HG03521 (cell line): ENCODE measurements around the gene PITX1.

Experiments used
- ATAC-seq: cut with Tn5 transposase; IDR thresholded peaks from one replicate; pipeline ENCODE4 v1.9.1; 2021; ENCODE audit warnings: mild to moderate bottlenecking, moderate library complexity; ENCODE audit not compliant: unreplicated experiment

PITX1 gene

GRCh38 chr5:135042595-135042994 is 8.6 kb upstream of the PITX1 start:
- ATAC-seq: no peak

GRCh38 chr5:135041726-135042125 is 7.7 kb upstream of the PITX1 start:
- no peak for ATAC-seq

- ATAC-seq: no peak
Measured at GRCh38 chr5:135041145-135041587, 7.1 kb upstream of the PITX1 start.

- no peak for ATAC-seq
Measured at GRCh38 chr5:135040333-135041144, 6.5 kb upstream of the PITX1 start.

GRCh38 chr5:135040034-135040332 is 6.0 kb upstream of the PITX1 start:
- ATAC-seq: no peak

- ATAC-seq: no peak
Measured at GRCh38 chr5:135039271-135040033, 5.4 kb upstream of the PITX1 start.

GRCh38 chr5:135038813-135039270 is 4.8 kb upstream of the PITX1 start:
- no peak for ATAC-seq

- ATAC-seq: no peak
Measured at GRCh38 chr5:135038205-135038812, 4.3 kb upstream of the PITX1 start.

- ATAC-seq: no peak
Measured at GRCh38 chr5:135037519-135038204, 3.6 kb upstream of the PITX1 start.

- ATAC-seq: no peak
Measured at GRCh38 chr5:135036405-135036804, 2.4 kb upstream of the PITX1 start.

- no peak for ATAC-seq
Measured at GRCh38 chr5:135035678-135036030, 1.6 kb upstream of the PITX1 start.

GRCh38 chr5:135034963-135035677 is 1.1 kb upstream of the PITX1 start:
- no peak for ATAC-seq

GRCh38 chr5:135034236-135034962 is 371 bp upstream of the PITX1 start:
- ATAC-seq: no peak

GRCh38 chr5:135032999-135033861 is 798 bp downstream of the PITX1 start:
- ATAC-seq: no peak

GRCh38 chr5:135032695-135032998 is 1.4 kb downstream of the PITX1 start:
- ATAC-seq: no peak

GRCh38 chr5:135031813-135032694 is 2.0 kb downstream of the PITX1 start:
- ATAC-seq: no peak

GRCh38 chr5:135030956-135031812 is 2.8 kb downstream of the PITX1 start:
- no peak for ATAC-seq
